HepG2 (cell line): ENCODE data around the gene SLC2A6. TPM values are rescaled to one million over a fixed set of nuclear protein-coding genes. Genes with fewer than 3 reads are reported as not detected.

Experiments used
- ARID2 ChIP-seq: sonication (generic); formaldehyde crosslinking; IDR thresholded peaks from 2 replicates; pipeline ENCODE4 v1.8.1; 2022; ENCODE audit warnings: mild to moderate bottlenecking, missing genetic modification reagents, borderline replicate concordance
- ATF7-NPFF ChIP-seq: sonication (generic); formaldehyde crosslinking; IDR thresholded peaks from 2 replicates; pipeline ENCODE4 v1.8.1; 2023; ENCODE audit warnings: mild to moderate bottlenecking, low read depth, missing genetic modification reagents, moderate library complexity
- HNRNPL ChIP-seq: fragments of 200-400 bp; formaldehyde crosslinking; IDR thresholded peaks from 2 replicates; pipeline ENCODE4 v1.6.1; 2017; ENCODE audit warnings: mild to moderate bottlenecking, low read depth, low read length
- NFE2L1 ChIP-seq: sonication (generic); formaldehyde crosslinking; IDR thresholded peaks from 2 replicates; pipeline ENCODE4 v1.4.0; 2020; ENCODE audit warnings: missing genetic modification reagents, mild to moderate bottlenecking, borderline replicate concordance
- ZNF225 ChIP-seq: sonication (generic); formaldehyde crosslinking; IDR thresholded peaks from 2 replicates; pipeline ENCODE4 v1.4.0; 2020; ENCODE audit warnings: mild to moderate bottlenecking, missing genetic modification reagents
- ZNF772 ChIP-seq: sonication (generic); formaldehyde crosslinking; IDR thresholded peaks from 2 replicates; pipeline ENCODE4 v1.5.0; 2020; ENCODE audit warnings: mild to moderate bottlenecking, missing genetic modification reagents
- ZNF788 ChIP-seq: sonication (generic); formaldehyde crosslinking; IDR thresholded peaks from 2 replicates; pipeline ENCODE4 v1.5.0; 2020; ENCODE audit warnings: mild to moderate bottlenecking, missing genetic modification reagents, borderline replicate concordance
- ZNF878 ChIP-seq: sonication (generic); formaldehyde crosslinking; IDR thresholded peaks from 2 replicates; pipeline ENCODE4 v1.8.1; 2023; ENCODE audit warnings: mild to moderate bottlenecking, missing genetic modification reagents, moderate library complexity
- ZNF891 ChIP-seq: sonication (generic); formaldehyde crosslinking; IDR thresholded peaks from 2 replicates; pipeline ENCODE4 v1.5.0; 2020; ENCODE audit warnings: mild to moderate bottlenecking, missing genetic modification reagents
- polyA plus RNA-seq, 8 experiments: library from polyadenylated mRNA; depleted of rRNA in 3 of 8; stranded (reverse) in 7 of 8; unstranded in 1 of 8; fragments of >200 nt; fragmentation: Illumina TruSeq in 4 of 8; extraction: Trizol in 4 of 8; gene quantifications; 2 replicates each; pipeline versions ENCODE4 v1.2.1 to v1.2.3, GENCODE V29; 2011 to 2016; ENCODE audit warnings: low read depth in 4 of 8, missing spikeins in 1 of 8, mixed read lengths in 1 of 8; ENCODE audit not compliant: insufficient read depth in 1 of 8
- total RNA-seq, 5 experiments: library from RNA; depleted of rRNA; stranded (reverse); fragments of >200 nt; fragmentation: Illumina TruSeq; extraction: Trizol; gene quantifications; 2 replicates each; pipeline ENCODE4 v1.2.3, GENCODE V29; 2016; ENCODE audit warnings: low read depth in 1 of 5
- TF ChIP-seq, protein P1 (sequence below): sonication (generic); formaldehyde crosslinking; conservative IDR thresholded peaks from 2 replicates; pipeline ENCODE4 v1.4.0; 2020; ENCODE audit warnings: missing genetic modification reagents
- TF ChIP-seq, protein P2 (sequence below): sonication (generic); formaldehyde crosslinking; IDR thresholded peaks from 2 replicates; pipeline ENCODE4 v1.4.0; 2020; ENCODE audit warnings: missing genetic modification reagents
- TF ChIP-seq, protein P3 (sequence below): sonication (generic); formaldehyde crosslinking; IDR thresholded peaks from 2 replicates; pipeline ENCODE4 v1.8.0; 2022; ENCODE audit warnings: low read depth, missing genetic modification reagents
- TF ChIP-seq, protein P4 (sequence below): sonication (generic); formaldehyde crosslinking; IDR thresholded peaks from one replicate; pipeline ENCODE4 v1.5.1; 2020; ENCODE audit warnings: mild to moderate bottlenecking, missing genetic modification reagents; ENCODE audit errors: not compliant biosample characterization
- TF ChIP-seq, protein P5 (sequence below), 2 experiments: sonication (generic) in 1 of 2; formaldehyde crosslinking in 1 of 2; IDR thresholded peaks; 2 replicates each; pipeline versions ENCODE4 v1.4.0 to v1.6.1; 2018 to 2020; ENCODE audit warnings: missing genetic modification reagents in 2 of 2, borderline replicate concordance in 1 of 2, low read depth in 1 of 2, mild to moderate bottlenecking in 1 of 2, missing biosample characterization in 1 of 2

Gene SLC2A6
- total and polyA plus RNA-seq, 2 of the 13 experiments (the other 11 are each of a cell fraction or from before 2014, with no cell fraction given) = 4.1 to 15.0 TPM

DNA sequence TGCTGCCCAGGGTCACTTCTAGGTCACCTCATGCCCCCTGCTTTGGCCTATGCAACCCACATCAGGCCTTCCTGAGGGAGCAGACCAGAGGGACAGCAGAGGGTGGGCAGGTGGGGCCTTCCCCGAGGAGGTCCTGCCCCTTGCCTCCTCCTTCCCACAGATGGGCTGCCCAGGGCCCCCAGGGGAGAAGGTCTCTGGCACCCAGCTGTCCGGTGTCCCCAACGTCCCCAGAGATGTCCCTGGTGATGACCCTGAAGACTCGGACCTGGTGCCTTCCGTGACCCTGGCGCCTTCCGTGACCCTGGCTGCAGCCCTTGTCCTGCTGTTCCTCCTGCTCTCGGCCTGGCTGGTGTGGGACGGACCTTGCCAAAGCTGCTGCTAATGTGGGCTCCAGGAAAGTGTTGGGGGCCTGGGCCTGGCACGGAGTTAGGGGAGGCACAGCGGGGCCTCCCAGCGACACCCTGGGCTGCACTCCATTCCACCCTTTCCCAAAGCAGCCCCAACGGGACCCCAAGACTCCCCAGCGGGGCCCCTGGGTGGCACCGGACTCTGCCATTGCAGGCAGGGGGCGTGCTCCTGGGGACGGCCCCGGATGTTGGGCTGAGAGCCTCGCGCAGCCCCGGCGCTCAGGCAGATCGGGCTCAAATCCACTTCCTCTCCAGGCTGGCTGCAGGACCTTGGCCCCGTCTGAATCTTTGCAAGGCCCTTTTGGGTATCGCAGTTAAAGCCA is 6.8 kb upstream of the SLC2A6 start (continued):
- TF ChIP-seq, protein P1, sequence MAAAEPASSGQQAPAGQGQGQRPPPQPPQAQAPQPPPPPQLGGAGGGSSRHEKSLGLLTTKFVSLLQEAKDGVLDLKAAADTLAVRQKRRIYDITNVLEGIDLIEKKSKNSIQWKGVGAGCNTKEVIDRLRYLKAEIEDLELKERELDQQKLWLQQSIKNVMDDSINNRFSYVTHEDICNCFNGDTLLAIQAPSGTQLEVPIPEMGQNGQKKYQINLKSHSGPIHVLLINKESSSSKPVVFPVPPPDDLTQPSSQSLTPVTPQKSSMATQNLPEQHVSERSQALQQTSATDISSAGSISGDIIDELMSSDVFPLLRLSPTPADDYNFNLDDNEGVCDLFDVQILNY = no peak
- TF ChIP-seq, protein P2, sequence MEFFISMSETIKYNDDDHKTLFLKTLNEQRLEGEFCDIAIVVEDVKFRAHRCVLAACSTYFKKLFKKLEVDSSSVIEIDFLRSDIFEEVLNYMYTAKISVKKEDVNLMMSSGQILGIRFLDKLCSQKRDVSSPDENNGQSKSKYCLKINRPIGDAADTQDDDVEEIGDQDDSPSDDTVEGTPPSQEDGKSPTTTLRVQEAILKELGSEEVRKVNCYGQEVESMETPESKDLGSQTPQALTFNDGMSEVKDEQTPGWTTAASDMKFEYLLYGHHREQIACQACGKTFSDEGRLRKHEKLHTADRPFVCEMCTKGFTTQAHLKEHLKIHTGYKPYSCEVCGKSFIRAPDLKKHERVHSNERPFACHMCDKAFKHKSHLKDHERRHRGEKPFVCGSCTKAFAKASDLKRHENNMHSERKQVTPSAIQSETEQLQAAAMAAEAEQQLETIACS (CRISPR knock-in tag) = no peak
- TF ChIP-seq ARID2 (CRISPR knock-in tag) (no peak), HNRNPL (peak; percentile 94), NFE2L1 (CRISPR knock-in tag) (no peak), ZNF788 (CRISPR knock-in tag) (no peak), ZNF878 (CRISPR knock-in tag) (no peak), ZNF225 (no peak), ATF7-NPFF (CRISPR knock-in tag) (no peak), ZNF891 (CRISPR knock-in tag) (peak; percentile 17; the same call in 1 of the 2 replicates), ZNF772 (CRISPR knock-in tag) (no peak)
- TF ChIP-seq, protein P3, sequence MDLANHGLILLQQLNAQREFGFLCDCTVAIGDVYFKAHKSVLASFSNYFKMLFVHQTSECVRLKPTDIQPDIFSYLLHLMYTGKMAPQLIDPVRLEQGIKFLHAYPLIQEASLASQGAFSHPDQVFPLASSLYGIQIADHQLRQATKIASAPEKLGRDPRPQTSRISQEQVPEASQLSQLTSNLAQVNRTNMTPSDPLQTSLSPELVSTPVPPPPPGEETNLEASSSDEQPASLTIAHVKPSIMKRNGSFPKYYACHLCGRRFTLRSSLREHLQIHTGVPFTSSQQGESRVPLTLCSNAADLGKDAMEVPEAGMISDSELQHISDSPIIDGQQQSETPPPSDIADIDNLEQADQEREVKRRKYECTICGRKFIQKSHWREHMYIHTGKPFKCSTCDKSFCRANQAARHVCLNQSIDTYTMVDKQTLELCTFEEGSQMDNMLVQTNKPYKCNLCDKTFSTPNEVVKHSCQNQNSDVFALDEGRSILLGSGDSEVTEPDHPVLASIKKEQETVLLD (CRISPR knock-in tag) = no peak
- TF ChIP-seq, protein P4, sequence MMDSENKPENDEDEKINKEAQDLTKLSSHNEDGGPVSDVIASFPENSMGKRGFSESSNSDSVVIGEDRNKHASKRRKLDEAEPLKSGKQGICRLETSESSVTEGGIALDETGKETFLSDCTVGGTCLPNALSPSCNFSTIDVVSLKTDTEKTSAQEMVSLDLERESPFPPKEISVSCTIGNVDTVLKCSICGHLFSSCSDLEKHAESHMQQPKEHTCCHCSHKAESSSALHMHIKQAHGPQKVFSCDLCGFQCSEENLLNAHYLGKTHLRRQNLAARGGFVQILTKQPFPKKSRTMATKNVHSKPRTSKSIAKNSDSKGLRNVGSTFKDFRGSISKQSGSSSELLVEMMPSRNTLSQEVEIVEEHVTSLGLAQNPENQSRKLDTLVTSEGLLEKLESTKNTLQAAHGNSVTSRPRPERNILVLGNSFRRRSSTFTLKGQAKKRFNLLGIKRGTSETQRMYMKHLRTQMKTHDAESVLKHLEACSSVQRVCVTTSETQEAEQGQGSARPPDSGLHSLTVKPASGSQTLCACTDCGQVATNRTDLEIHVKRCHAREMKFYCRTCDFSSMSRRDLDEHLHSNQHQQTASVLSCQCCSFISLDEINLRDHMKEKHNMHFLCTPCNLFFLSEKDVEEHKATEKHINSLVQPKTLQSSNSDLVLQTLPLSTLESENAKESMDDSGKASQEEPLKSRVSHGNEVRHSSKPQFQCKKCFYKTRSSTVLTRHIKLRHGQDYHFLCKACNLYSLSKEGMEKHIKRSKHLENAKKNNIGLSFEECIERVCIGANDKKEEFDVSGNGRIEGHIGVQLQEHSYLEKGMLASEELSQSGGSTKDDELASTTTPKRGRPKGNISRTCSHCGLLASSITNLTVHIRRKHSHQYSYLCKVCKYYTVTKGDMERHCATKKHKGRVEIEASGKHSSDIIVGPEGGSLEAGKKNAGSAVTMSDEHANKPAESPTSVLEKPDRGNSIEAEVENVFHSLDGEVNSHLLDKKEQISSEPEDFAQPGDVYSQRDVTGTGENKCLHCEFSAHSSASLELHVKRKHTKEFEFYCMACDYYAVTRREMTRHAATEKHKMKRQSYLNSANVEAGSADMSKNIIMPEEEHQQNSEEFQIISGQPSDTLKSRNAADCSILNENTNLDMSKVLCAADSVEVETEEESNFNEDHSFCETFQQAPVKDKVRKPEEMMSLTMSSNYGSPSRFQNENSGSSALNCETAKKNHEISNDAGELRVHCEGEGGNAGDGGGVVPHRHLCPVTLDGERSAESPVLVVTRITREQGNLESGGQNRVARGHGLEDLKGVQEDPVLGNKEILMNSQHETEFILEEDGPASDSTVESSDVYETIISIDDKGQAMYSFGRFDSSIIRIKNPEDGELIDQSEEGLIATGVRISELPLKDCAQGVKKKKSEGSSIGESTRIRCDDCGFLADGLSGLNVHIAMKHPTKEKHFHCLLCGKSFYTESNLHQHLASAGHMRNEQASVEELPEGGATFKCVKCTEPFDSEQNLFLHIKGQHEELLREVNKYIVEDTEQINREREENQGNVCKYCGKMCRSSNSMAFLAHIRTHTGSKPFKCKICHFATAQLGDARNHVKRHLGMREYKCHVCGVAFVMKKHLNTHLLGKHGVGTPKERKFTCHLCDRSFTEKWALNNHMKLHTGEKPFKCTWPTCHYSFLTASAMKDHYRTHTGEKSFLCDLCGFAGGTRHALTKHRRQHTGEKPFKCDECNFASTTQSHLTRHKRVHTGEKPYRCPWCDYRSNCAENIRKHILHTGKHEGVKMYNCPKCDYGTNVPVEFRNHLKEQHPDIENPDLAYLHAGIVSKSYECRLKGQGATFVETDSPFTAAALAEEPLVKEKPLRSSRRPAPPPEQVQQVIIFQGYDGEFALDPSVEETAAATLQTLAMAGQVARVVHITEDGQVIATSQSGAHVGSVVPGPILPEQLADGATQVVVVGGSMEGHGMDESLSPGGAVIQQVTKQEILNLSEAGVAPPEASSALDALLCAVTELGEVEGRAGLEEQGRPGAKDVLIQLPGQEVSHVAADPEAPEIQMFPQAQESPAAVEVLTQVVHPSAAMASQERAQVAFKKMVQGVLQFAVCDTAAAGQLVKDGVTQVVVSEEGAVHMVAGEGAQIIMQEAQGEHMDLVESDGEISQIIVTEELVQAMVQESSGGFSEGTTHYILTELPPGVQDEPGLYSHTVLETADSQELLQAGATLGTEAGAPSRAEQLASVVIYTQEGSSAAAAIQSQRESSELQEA = peak; percentile 44
- TF ChIP-seq, protein P5, sequence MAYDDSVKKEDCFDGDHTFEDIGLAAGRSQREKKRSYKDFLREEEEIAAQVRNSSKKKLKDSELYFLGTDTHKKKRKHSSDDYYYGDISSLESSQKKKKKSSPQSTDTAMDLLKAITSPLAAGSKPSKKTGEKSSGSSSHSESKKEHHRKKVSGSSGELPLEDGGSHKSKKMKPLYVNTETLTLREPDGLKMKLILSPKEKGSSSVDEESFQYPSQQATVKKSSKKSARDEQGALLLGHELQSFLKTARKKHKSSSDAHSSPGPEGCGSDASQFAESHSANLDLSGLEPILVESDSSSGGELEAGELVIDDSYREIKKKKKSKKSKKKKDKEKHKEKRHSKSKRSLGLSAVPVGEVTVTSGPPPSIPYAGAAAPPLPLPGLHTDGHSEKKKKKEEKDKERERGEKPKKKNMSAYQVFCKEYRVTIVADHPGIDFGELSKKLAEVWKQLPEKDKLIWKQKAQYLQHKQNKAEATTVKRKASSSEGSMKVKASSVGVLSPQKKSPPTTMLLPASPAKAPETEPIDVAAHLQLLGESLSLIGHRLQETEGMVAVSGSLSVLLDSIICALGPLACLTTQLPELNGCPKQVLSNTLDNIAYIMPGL (CRISPR knock-in tag; IDR thresholded peaks at IDR 0.05; ENCODE audit: borderline replicate concordance in 1 of 2, low read depth in 1 of 2) = peak in 1 of 2 experiments; percentile 61; a peak in 1 of 4 replicates
